Measurements from ENCODE around the gene COL6A3. TPM values are rescaled to one million over a fixed set of nuclear protein-coding genes. Genes with fewer than 3 reads are reported as not detected.

COL6A3 gene
- total RNA-seq, 1 donor from 2014 or later = 23.9 TPM

- no peak for DNase-seq
Observed at GRCh38 chr2:237295889-237296480, 118.0 kb downstream of the COL6A3 start.

- DNase-seq = no peak
Observed at GRCh38 chr2:237294460-237294859, 119.5 kb downstream of the COL6A3 start.

GRCh38 chr2:237293978-237294377, 120.0 kb downstream of the COL6A3 start:
- DNase-seq = no peak

DNA sequence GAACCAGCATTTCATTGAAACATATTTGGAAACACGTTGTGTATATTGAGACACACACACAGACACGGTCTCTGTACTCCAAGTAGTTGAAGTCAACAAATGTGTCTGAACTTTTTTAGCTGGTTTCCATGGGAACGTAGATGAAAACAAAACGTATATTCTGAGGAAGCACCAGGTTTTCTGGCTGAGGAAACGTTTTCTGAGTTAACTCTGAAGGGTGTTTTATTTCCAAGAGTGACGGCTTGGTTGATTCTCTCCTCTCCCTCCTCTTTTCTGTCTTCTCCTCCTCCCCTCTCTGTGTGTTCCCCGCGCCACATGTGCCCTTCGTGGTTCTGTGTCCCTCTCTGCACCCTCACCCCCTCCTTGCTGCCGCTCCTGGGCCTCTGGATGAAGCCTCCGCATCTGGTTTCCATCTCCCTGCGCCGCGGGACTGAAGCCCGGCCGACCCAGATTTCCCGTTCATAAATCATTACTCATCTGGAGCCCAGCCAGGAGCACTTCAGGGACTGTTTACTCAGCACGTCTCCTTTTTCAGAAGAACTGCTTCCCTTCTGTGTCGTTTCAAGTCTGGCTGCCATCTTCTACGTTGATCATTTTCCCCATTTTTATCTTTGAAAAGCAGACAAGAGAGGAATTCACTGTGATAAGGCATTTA, 122.7 kb downstream of the COL6A3 start:
- peak; percentile 45 for DNase-seq

DNA sequence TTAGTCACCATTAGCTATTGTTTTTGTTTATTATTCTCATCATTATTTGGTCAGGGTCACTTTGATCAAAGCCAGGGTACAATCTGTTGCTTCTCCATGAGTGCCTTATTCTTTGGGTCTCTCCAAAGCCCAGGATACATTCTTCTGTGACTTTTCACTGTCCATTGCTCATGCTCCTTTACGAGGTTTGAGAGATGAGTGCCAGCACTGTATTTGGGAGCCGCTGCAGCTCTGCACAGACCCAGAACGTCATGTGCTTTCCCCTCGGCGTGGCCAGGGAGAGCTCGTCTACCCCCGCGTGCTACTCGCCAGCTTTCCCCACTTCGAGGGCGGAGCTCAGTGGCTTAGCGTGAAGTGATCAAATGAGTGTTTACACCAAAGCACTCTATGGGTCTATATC, 123.7 kb downstream of the COL6A3 start:
- no peak for DNase-seq

DNA sequence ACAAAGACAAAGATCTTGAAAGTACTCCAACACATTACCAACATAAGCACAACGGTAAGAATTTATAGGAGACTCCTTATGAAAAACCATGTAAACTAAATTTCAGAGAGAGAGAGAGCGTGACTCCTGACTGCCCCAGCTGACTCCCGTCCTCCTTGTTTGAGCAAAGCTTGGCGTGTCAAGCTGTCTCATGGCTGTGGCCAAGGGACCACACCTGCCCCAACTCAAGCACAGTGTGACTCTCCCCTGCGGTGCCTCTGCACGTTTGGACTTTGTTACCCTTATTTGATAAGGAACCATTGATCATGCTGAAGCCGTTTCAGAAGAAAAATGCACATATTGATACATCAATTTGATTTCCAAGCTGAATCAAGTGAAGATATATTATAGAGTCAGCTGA, 124.8 kb downstream of the COL6A3 start:
- no peak for DNase-seq

DNA sequence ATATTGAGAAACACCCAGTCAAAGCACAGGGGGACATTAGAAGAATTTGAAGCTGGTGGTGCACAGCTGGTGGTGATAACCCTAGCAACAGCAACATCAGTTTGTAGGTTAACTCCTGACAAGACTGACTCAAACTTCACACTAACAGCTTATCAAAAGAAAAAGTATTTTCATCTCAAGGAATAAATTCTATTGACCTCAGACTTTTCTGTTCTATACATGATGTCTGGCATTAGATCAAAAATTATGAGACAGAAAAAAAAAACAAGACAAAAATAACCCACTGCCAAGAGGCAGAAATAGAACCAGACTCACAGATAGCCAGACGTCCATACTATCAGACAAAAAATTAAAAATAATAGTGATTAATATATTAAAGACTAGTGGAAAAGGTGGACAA, 126.1 kb downstream of the COL6A3 start:
- no peak for DNase-seq

DNA sequence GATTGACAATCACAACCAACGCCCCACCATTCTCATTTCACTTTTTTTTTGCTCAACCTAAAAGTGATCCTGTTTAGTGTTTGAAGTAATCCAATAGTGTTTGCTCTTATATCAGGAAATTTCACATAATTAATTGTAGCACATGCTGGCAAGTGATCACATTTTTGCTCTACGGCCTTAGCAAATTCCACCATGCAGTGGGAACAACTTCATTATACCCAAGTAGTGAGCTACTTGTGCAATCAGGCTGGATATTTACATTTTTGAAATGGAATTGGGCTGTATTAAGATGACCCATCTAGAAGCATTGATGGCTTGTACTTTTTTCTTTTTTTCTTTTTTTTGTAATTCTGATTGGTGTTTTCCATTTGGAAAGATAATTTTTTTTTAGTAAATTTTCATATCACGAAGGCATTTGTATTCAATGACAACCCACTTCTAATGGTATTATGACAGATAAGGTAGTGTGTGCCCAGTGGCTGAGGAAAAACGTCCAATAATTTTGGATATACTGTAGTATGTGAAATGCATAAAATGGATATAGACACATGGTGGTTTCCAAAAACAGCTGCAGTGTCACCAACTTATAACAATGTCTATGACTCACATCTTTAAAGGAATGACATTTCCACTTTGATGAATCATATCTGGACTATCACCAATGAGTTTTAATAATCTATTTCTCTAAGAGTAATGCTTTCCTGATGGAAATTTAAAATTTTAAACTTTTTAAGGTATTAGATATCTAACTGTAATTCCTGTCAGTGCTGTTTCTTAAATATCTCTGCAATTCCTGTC, 130.6 kb downstream of the COL6A3 start:
- DNase-seq = no peak

DNA sequence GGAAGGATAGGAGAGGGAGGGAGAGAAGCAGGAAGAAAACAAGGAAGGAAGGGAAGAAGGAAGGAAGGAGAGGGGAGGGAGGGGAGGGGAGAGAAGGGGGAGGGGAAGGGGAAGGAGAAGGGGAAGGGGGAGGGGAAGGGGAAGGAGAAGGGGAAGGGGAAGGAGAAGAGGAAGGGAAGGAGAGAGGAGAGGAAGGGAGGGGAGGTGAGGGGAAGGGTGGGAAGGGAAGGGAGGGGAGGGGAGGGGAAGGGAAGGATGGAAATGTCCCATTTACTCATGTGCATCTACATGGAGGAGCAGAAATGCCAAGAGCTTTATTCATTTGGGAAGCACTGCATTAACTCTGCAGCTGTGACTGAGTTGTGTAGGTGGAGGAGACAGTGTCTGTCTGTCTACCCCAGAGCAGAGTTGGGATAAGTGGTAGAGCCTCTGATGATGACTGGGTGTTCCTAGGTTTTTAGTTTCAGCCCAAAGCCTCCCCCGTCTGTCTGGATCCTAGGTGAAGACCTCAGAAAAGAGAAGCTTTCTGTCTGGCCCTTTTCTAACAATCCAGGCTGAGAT, 131.3 kb downstream of the COL6A3 start:
- no peak for DNase-seq

- no peak for DNase-seq
Observed at GRCh38 chr2:237281836-237282306, 132.1 kb downstream of the COL6A3 start.

GRCh38 chr2:237280939-237281338, 133.0 kb downstream of the COL6A3 start:
- DNase-seq = no peak

GRCh38 chr2:237280229-237280628, 133.7 kb downstream of the COL6A3 start:
- DNase-seq = no peak

GRCh38 chr2:237279012-237279768, 134.8 kb downstream of the COL6A3 start:
- no peak for DNase-seq

- DNase-seq = no peak
Observed at GRCh38 chr2:237278568-237278967, 135.4 kb downstream of the COL6A3 start.

DNA sequence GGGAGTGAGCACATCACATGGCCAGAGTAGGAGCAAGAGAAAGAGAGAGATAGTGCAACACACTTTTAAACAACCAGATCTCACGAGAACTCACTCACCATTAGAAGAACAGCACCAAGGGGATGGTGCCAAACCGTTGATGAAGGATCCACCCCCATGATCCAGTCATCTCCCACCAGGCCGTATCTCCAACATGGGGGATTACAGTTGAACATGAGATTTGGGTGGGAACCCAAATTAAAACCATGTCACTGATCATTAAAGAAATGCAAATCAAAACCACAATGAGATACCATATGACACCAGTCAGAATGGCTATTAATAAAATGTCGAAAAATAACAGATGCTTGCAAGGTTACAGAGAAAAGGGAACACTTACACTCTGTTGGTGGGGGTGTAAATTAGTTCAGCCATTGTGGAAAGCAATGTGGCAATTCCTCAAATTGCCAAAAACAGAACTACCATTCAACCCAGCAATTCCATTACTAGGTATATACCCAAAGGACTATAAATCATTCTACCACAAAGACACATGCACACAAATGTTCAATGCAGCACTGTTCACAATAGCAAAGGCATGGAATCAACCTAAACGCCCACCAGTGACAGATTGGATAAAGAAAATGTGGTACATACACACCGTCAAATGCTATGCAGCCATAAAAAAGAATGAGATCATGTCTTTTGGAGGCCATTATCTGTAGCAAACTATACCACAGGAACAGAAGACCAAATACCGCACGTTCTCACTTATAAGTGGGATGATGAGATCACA, 137.1 kb downstream of the COL6A3 start:
- no peak for DNase-seq

Other genes starting within 250 kb of the COL6A3 start
- gene MLPH, start 73.1 kb upstream of the COL6A3 start, total RNA-seq = 0.94 TPM
- not detected for gene PRLH, start 152.4 kb upstream of the COL6A3 start, total RNA-seq
- 0.16 TPM for gene RAB17, start 176.6 kb upstream of the COL6A3 start, total RNA-seq
- 29.0 TPM for gene LRRFIP1, start 213.4 kb upstream of the COL6A3 start, total RNA-seq